ENCODE data around the gene MCCC2. TPM values are rescaled to one million over a fixed set of nuclear protein-coding genes. Genes with fewer than 3 reads are reported as not detected.
"Not testable (repeated sequence)": the region's sequence is repeated elsewhere in the genome, so short reads cannot be mapped to it uniquely, and the experiment has no call there.

The MCCC2 gene
- total RNA-seq, 1 experiment from 2014 or later = 32.2 TPM

DNA sequence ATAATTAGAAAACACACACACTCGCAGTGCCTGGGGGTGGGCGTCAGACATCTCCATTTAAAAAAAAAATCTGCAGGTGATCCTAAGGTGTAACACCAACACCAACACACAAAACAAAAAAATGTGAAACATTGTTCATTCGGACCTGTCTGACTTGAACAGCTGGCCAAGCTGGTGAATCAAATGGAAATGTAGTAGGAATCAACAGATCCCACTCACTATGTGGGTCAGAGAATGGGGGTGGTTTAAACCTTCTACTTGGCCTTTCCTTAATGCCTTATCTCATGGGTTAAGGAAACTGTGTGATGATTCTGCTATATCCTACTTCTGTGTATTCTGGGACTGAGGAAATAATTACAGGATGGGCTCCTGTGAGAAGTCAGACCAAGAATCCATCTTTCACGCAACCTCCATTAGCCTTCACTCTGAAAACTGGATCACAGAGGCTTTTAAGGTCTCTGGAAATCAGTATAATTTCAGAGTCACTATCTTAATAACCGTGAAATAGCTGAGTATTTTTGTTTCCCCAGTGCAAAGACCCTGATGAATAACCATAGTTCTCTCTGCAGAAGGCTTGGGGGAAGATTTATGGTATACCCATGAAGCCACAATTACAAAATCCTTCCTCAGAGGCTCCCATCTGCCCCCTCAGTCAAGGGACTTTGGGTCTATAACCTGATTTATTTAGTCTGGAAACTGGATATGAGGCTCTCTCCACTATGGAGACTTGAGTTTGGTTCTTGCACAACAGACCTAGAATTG is 17.2 kb upstream of the MCCC2 start:
- ChIA-PET CTCF (no interaction called here), POLR2A (ENCODE audit: unreplicated experiment) (no interaction called here)
- Histone ChIP-seq H2AFZ (ENCODE audit: low read length) (no peak overlapping the region), H3K9me2 (replicated peaks; ENCODE audit: low read length) (no peaks in the 10 kb centered on the region), H3K36me3 (ENCODE audit: low read depth, low read length) (no peaks in the 10 kb centered on the region; the same call in 1 of the 2 replicates), H3K27me3 (ENCODE audit: low read length) (no peaks in the 10 kb centered on the region), H3K9ac (ENCODE audit: low read length) (no peak overlapping the region), H3K4me2 (ENCODE audit: low read length) (no peak overlapping the region), H3K9me3 (ENCODE audit: low read length) (no peaks in the 10 kb centered on the region), H3F3A (ENCODE audit: low read length, unreplicated experiment) (no peaks in the 10 kb centered on the region), H3K4me1 (ENCODE audit: insufficient read depth, low read length) (no peaks in the 10 kb centered on the region), H4K20me1 (ENCODE audit: low read length) (no peaks in the 10 kb centered on the region), H3K27ac (ENCODE audit: low read length) (no peak overlapping the region), H3K4me3 (ENCODE audit: low read length) (no peak overlapping the region), H3K79me2 (ENCODE audit: low read length) (no peaks in the 10 kb centered on the region)
- intact Hi-C loops (cut with micrococcal nuclease) = no loop called here
- no TSS peak for BruUV-seq (replicated peaks)
- ATAC-seq (no peak), DNase-seq (no peak)
- TF ChIP-seq, protein P1, sequence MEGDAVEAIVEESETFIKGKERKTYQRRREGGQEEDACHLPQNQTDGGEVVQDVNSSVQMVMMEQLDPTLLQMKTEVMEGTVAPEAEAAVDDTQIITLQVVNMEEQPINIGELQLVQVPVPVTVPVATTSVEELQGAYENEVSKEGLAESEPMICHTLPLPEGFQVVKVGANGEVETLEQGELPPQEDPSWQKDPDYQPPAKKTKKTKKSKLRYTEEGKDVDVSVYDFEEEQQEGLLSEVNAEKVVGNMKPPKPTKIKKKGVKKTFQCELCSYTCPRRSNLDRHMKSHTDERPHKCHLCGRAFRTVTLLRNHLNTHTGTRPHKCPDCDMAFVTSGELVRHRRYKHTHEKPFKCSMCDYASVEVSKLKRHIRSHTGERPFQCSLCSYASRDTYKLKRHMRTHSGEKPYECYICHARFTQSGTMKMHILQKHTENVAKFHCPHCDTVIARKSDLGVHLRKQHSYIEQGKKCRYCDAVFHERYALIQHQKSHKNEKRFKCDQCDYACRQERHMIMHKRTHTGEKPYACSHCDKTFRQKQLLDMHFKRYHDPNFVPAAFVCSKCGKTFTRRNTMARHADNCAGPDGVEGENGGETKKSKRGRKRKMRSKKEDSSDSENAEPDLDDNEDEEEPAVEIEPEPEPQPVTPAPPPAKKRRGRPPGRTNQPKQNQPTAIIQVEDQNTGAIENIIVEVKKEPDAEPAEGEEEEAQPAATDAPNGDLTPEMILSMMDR (conservative IDR thresholded peaks at IDR 0.05; ENCODE audit: low read depth, low read length) = no peak
- TF ChIP-seq EZH2phosphoT487 (IDR thresholded peaks at IDR 0.05; ENCODE audit: borderline replicate concordance, low read length) (no peak), EZH2 (IDR thresholded peaks at IDR 0.05; ENCODE audit: low read length, unreplicated experiment) (no peak)

DNA sequence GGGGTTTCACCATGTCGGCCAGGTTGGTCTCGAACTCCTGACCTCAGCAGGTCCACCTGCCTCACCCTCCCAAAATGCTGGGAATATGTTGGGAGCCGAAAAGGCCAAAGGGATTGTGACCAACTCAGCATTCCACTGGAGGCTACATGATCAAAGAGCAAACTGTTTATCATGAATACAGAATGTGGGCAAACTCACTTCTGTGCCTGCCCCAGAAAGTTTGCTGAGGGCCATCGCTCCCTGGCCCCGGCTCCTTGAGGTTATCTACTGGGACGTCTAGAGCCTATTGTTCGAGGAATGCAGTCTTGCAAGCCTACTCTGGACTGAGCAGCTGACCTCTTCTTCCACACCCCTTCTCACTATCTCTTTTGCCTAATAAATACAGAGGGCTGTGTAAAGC is 15.3 kb upstream of the MCCC2 start:
- H3F3A ChIP-seq (ENCODE audit: low read length, unreplicated experiment); H3K27me3 ChIP-seq (ENCODE audit: low read length); intact Hi-C loops (cut with micrococcal nuclease); H3K9ac ChIP-seq (ENCODE audit: low read length); H4K20me1 ChIP-seq (ENCODE audit: low read length); CTCF ChIA-PET; DNase-seq; H3K79me2 ChIP-seq (ENCODE audit: low read length); H3K9me2 ChIP-seq (replicated peaks; ENCODE audit: low read length); ATAC-seq; H3K36me3 ChIP-seq (ENCODE audit: low read depth, low read length); H3K27ac ChIP-seq (ENCODE audit: low read length); H3K4me2 ChIP-seq (ENCODE audit: low read length); H2AFZ ChIP-seq (ENCODE audit: low read length); H3K4me3 ChIP-seq (ENCODE audit: low read length); BruUV-seq (replicated peaks); H3K4me1 ChIP-seq (ENCODE audit: insufficient read depth, low read length); H3K9me3 ChIP-seq (ENCODE audit: low read length): not testable (repeated sequence)
- POLR2A ChIA-PET (ENCODE audit: unreplicated experiment) = interaction anchor here (0.6 kb wide), 1 partner anchor 40 kb away, joined by 3 read pairs; no protein-coding TSS in a partner anchor

DNA sequence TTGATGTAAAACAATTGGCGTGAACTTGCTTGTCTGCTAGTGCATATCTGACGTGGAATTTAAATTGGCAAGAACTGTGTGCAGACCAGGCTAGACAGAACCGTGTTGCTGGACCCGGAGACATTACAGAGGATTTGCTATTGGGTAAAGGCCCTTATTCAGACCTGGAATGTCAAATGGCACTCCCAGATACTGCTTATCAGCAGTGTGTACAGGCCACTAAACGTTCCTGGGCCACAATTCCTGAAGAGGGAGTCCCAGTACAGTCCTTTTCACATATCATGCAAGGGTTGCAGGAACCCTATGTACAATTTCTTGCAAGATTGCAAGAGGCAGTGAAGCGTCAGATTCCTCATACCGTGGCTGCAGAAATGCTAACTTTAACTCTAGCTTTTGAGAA is 13.5 kb upstream of the MCCC2 start:
- Histone ChIP-seq H2AFZ (ENCODE audit: low read length) (no peak overlapping the region), H3K27me3 (ENCODE audit: low read length) (no peaks in the 10 kb centered on the region), H4K20me1 (ENCODE audit: low read length) (no peaks in the 10 kb centered on the region), H3K9me2 (replicated peaks; ENCODE audit: low read length) (no peaks in the 10 kb centered on the region), H3K9ac (ENCODE audit: low read length) (no peak overlapping the region), H3K79me2 (ENCODE audit: low read length) (no peaks in the 10 kb centered on the region), H3K9me3 (ENCODE audit: low read length) (no peaks in the 10 kb centered on the region), H3K27ac (ENCODE audit: low read length) (no peak overlapping the region), H3F3A (ENCODE audit: low read length, unreplicated experiment) (no peaks in the 10 kb centered on the region), H3K4me1 (ENCODE audit: insufficient read depth, low read length) (no peaks in the 10 kb centered on the region), H3K36me3 (ENCODE audit: low read depth, low read length) (no peaks in the 10 kb centered on the region), H3K4me3 (ENCODE audit: low read length) (no peak overlapping the region), H3K4me2 (ENCODE audit: low read length) (no peak overlapping the region)
- ATAC-seq (no peak), DNase-seq (no peak)
- TF ChIP-seq EZH2 (IDR thresholded peaks at IDR 0.05; ENCODE audit: low read length, unreplicated experiment) (no peak), EZH2phosphoT487 (IDR thresholded peaks at IDR 0.05; ENCODE audit: borderline replicate concordance, low read length) (no peak)
- CTCF ChIA-PET = no interaction called here
- POLR2A ChIA-PET (ENCODE audit: unreplicated experiment) = no interaction called here
- intact Hi-C loops (cut with micrococcal nuclease) = no loop called here
- BruUV-seq (replicated peaks) = no TSS peak

DNA sequence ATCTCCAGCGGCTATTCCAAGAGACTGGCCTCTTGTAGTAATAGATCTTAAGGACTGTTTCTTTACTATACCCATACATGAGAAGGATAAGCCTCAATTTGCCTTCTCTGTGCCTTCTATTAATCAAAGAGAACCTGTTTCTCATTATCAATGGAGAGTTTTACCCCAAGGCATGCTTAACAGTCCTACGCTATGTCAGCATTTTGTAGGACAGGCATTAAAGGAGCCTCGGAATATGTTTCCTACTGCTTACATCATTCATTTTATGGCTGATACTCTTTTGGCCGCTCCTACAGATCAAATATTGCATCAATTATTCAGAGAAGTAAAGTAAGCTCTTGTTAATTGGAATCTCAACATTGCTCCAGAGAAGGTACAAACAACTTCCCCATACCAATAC is 11.6 kb upstream of the MCCC2 start:
- H4K20me1 ChIP-seq (ENCODE audit: low read length); H3K27ac ChIP-seq (ENCODE audit: low read length); H3K36me3 ChIP-seq (ENCODE audit: low read depth, low read length); POLR2A ChIA-PET (ENCODE audit: unreplicated experiment); H3K27me3 ChIP-seq (ENCODE audit: low read length); H3K9ac ChIP-seq (ENCODE audit: low read length); intact Hi-C loops (cut with micrococcal nuclease); H3K4me3 ChIP-seq (ENCODE audit: low read length); DNase-seq; CTCF ChIA-PET; H3K9me2 ChIP-seq (replicated peaks; ENCODE audit: low read length); H3F3A ChIP-seq (ENCODE audit: low read length, unreplicated experiment); H3K79me2 ChIP-seq (ENCODE audit: low read length); BruUV-seq (replicated peaks); H2AFZ ChIP-seq (ENCODE audit: low read length); H3K9me3 ChIP-seq (ENCODE audit: low read length); H3K4me1 ChIP-seq (ENCODE audit: insufficient read depth, low read length); H3K4me2 ChIP-seq (ENCODE audit: low read length); ATAC-seq: not testable (repeated sequence)
